ENCODE measurements around the gene ARHGAP28.

DNA sequence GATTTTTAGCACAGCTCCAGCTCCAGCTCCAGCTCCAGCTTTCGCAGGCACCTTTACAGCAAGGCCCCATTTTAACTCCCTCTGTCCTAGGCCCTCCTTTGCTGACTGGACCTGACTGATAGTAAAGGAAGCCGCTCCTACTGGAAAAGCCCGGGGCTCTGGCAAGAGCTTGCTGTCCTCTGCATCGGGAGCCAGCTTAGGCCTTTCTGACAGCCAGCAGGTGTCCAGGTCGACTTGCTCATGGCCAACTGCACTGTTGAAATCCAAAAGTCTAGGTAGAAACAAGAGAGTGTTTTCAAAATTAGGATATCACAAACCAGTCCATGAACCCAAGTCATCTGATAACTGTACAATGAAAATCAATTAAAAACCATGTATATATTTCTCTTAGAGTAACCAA, 227.0 kb downstream of the ARHGAP28 start:
- TF ChIP-seq, protein P1, sequence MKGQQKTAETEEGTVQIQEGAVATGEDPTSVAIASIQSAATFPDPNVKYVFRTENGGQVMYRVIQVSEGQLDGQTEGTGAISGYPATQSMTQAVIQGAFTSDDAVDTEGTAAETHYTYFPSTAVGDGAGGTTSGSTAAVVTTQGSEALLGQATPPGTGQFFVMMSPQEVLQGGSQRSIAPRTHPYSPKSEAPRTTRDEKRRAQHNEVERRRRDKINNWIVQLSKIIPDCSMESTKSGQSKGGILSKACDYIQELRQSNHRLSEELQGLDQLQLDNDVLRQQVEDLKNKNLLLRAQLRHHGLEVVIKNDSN (IDR thresholded peaks at IDR 0.05) = no peak
- TF ChIP-seq, protein P2, sequence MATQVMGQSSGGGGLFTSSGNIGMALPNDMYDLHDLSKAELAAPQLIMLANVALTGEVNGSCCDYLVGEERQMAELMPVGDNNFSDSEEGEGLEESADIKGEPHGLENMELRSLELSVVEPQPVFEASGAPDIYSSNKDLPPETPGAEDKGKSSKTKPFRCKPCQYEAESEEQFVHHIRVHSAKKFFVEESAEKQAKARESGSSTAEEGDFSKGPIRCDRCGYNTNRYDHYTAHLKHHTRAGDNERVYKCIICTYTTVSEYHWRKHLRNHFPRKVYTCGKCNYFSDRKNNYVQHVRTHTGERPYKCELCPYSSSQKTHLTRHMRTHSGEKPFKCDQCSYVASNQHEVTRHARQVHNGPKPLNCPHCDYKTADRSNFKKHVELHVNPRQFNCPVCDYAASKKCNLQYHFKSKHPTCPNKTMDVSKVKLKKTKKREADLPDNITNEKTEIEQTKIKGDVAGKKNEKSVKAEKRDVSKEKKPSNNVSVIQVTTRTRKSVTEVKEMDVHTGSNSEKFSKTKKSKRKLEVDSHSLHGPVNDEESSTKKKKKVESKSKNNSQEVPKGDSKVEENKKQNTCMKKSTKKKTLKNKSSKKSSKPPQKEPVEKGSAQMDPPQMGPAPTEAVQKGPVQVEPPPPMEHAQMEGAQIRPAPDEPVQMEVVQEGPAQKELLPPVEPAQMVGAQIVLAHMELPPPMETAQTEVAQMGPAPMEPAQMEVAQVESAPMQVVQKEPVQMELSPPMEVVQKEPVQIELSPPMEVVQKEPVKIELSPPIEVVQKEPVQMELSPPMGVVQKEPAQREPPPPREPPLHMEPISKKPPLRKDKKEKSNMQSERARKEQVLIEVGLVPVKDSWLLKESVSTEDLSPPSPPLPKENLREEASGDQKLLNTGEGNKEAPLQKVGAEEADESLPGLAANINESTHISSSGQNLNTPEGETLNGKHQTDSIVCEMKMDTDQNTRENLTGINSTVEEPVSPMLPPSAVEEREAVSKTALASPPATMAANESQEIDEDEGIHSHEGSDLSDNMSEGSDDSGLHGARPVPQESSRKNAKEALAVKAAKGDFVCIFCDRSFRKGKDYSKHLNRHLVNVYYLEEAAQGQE (IDR thresholded peaks at IDR 0.05; ENCODE audit: low read depth) = no peak
- no peak for TF ChIP-seq RAD21 (IDR thresholded peaks at IDR 0.05; ENCODE audit: low read depth)
- TF ChIP-seq TCF12 (IDR thresholded peaks at IDR 0.05; ENCODE audit: low read depth) = no peak
- no peak for TF ChIP-seq EGR1 (IDR thresholded peaks at IDR 0.05)
- no peak for TF ChIP-seq YY1 (IDR thresholded peaks at IDR 0.05; ENCODE audit: low read depth)
- no peak for TF ChIP-seq TAF1 (IDR thresholded peaks at IDR 0.05; ENCODE audit: low read depth)
- no peak for TF ChIP-seq EP300 (IDR thresholded peaks at IDR 0.05; ENCODE audit: borderline replicate concordance)
- TF ChIP-seq ZBTB7A (IDR thresholded peaks at IDR 0.05; ENCODE audit: low read depth) = no peak
- TF ChIP-seq, protein P3, sequence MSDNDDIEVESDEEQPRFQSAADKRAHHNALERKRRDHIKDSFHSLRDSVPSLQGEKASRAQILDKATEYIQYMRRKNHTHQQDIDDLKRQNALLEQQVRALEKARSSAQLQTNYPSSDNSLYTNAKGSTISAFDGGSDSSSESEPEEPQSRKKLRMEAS (IDR thresholded peaks at IDR 0.05) = no peak
- no peak for TF ChIP-seq CEBPB (IDR thresholded peaks at IDR 0.05)
- TF ChIP-seq FOXM1 (IDR thresholded peaks at IDR 0.05; ENCODE audit: borderline replicate concordance, low read depth) = no peak
- TF ChIP-seq TEAD4 (IDR thresholded peaks at IDR 0.05) = no peak
- no peak for TF ChIP-seq CREB1 (IDR thresholded peaks at IDR 0.05; ENCODE audit: low read depth)
